ENCODE results near the gene RPL19.

- TF ChIP-seq CTCF (IDR thresholded peaks at IDR 0.05) (no peak), POLR2A (IDR thresholded peaks at IDR 0.05) (no peak)
These were observed 44.0 kb downstream of the RPL19 start for GRCh38 chr17:39244016-39244599.
